Loucy (cell line): Measurements from ENCODE around the gene ADM5.

Experiments
- H2AFZ ChIP-seq: fragments of 200-600 bp; sonication (generic); 2 replicates; pipeline ENCODE4 v1.6.0; 2016; ENCODE audit warnings: antibody characterized with exemption, mild to moderate bottlenecking, low read length, moderate library complexity
- H3F3A ChIP-seq: fragments of 200-600 bp; 2 replicates; pipeline ENCODE4 v1.6.0; 2016; ENCODE audit warnings: antibody characterized with exemption, low read depth, mild to moderate bottlenecking
- H3K27me3 ChIP-seq: fragments of 200-600 bp; sonication (generic); 2 replicates; pipeline ENCODE4 v1.6.1; 2014; ENCODE audit warnings: low read length, mild to moderate bottlenecking; ENCODE audit not compliant: insufficient read depth, poor library complexity, severe bottlenecking
- H3K36me3 ChIP-seq: fragments of 200-600 bp; sonication (generic); 2 replicates; pipeline ENCODE4 v1.6.1; 2016; ENCODE audit warnings: low read length; ENCODE audit not compliant: insufficient read depth
- H3K4me1 ChIP-seq: fragments of 200-600 bp; sonication (generic); 2 replicates; pipeline ENCODE4 v1.5.1; 2014; ENCODE audit warnings: low read length, mild to moderate bottlenecking; ENCODE audit not compliant: insufficient read depth, poor library complexity, severe bottlenecking
- H3K4me2 ChIP-seq: fragments of 200-600 bp; sonication (generic); 2 replicates; pipeline ENCODE4 v1.6.0; 2014; ENCODE audit warnings: antibody characterized with exemption, low read length, low read depth, mild to moderate bottlenecking; ENCODE audit not compliant: poor library complexity, severe bottlenecking
- H3K4me3 ChIP-seq: fragments of 200-600 bp; sonication (generic); 2 replicates; pipeline ENCODE4 v1.5.1; 2014; ENCODE audit warnings: low read length, mild to moderate bottlenecking, mixed read lengths; ENCODE audit not compliant: poor library complexity, severe bottlenecking
- H3K79me2 ChIP-seq: fragments of 200-600 bp; sonication (generic); 2 replicates; pipeline ENCODE4 v1.6.1; 2014; ENCODE audit warnings: low read length; ENCODE audit not compliant: insufficient read depth
- H3K9ac ChIP-seq: fragments of 200-600 bp; sonication (generic); 2 replicates; pipeline ENCODE4 v1.6.0; 2014; ENCODE audit warnings: mild to moderate bottlenecking, low read depth, low read length, moderate library complexity; ENCODE audit not compliant: poor library complexity, severe bottlenecking
- H3K9me2 ChIP-seq: fragments of 200-600 bp; sonication (generic); replicated peaks from 2 replicates; pipeline ENCODE4 v1.6.1; 2016; ENCODE audit warnings: low read depth, low read length, mixed read lengths
- H3K9me3 ChIP-seq: fragments of 200-600 bp; sonication (generic); 2 replicates; pipeline ENCODE4 v1.6.1; 2014; ENCODE audit warnings: mild to moderate bottlenecking, antibody characterized with exemption, low read length, low read depth; ENCODE audit not compliant: insufficient read depth
- H4K20me1 ChIP-seq: fragments of 200-600 bp; sonication (generic); 2 replicates; pipeline ENCODE4 v1.6.0; 2014; ENCODE audit warnings: antibody characterized with exemption, low read length, mild to moderate bottlenecking; ENCODE audit not compliant: insufficient read depth, poor library complexity, severe bottlenecking
- CTCF ChIP-seq: fragments of 200-600 bp; sonication (generic); conservative IDR thresholded peaks from 2 replicates; pipeline ENCODE4 v1.5.1; 2014; ENCODE audit warnings: mild to moderate bottlenecking, antibody characterized with exemption, low read length
- EZH2phosphoT487 ChIP-seq: fragments of 200-600 bp; IDR thresholded peaks from 2 replicates; pipeline ENCODE4 v1.6.1; 2018; ENCODE audit warnings: antibody characterized with exemption, mild to moderate bottlenecking, moderate library complexity, borderline replicate concordance

ADM5 gene

GRCh38 chr19:49680421-49681351, 8.7 kb upstream of the ADM5 start:
- H3K4me3 ChIP-seq, result peak overlapping the region; percentile 54
- peaks cover 50% of the 10 kb centered on the region for H3K79me2 ChIP-seq

GRCh38 chr19:49681830-49682229, 7.6 kb upstream of the ADM5 start:
- Histone ChIP-seq H3K36me3 (peaks cover 52% of the 10 kb centered on the region; the same call in 1 of the 2 replicates), H3K4me1 (peaks cover 24% of the 10 kb centered on the region), H3K9me3 (no peaks in the 10 kb centered on the region), H3K79me2 (peaks cover 50% of the 10 kb centered on the region), H3K4me2 (no peak overlapping the region), H4K20me1 (peaks cover 55% of the 10 kb centered on the region), H3K4me3 (no peak overlapping the region), H3K9me2 (no peaks in the 10 kb centered on the region), H3F3A (no peaks in the 10 kb centered on the region), H2AFZ (no peak overlapping the region), H3K27me3 (peaks cover 4% of the 10 kb centered on the region), H3K9ac (no peak overlapping the region)
- TF ChIP-seq EZH2phosphoT487 (no peak), CTCF (no peak)

More at GRCh38 chr19:49680421-49681351, 8.7 kb upstream of the ADM5 start:
- Histone ChIP-seq H4K20me1 (peaks cover 55% of the 10 kb centered on the region), H3K36me3 (peaks cover 42% of the 10 kb centered on the region; the same call in 1 of the 2 replicates), H2AFZ (no peak overlapping the region), H3K27me3 (peaks cover 4% of the 10 kb centered on the region), H3F3A (no peaks in the 10 kb centered on the region), H3K4me2 (peak overlapping the region; percentile 82), H3K9me2 (no peaks in the 10 kb centered on the region), H3K9me3 (no peaks in the 10 kb centered on the region), H3K9ac (peak overlapping the region; percentile 43), H3K4me1 (peaks cover 28% of the 10 kb centered on the region)
- peak; percentile 95 for TF ChIP-seq CTCF
- no peak for TF ChIP-seq EZH2phosphoT487

DNA sequence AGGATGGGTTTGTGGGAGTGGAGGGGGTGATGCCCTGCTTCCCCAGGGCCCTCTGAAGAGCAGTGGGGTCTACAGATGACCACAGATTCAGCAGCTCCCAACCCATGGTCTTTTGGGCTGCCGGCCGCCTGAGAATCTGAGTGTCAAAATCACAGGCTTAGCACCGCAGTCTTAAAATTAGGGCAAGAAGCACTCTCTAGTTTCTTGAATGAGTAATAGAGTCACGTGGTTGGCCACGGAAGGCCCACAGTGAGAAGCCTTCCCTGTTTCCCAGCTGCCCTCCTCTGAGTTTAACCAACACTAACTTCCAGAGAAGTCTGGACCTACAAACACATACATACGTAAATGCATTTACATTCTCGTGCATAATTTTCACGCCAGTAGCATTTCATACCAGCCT, 7.1 kb upstream of the ADM5 start:
- Histone ChIP-seq H4K20me1 (peaks cover 54% of the 10 kb centered on the region), H3K4me1 (peaks cover 24% of the 10 kb centered on the region), H3K4me3 (no peak overlapping the region), H3F3A (no peaks in the 10 kb centered on the region), H3K27me3 (peaks cover 3% of the 10 kb centered on the region), H3K4me2 (no peak overlapping the region), H3K9ac (no peak overlapping the region), H2AFZ (no peak overlapping the region), H3K9me3 (no peaks in the 10 kb centered on the region), H3K79me2 (peaks cover 48% of the 10 kb centered on the region), H3K9me2 (no peaks in the 10 kb centered on the region), H3K36me3 (peaks cover 56% of the 10 kb centered on the region; the same call in 1 of the 2 replicates)
- TF ChIP-seq CTCF, result no peak
- no peak for TF ChIP-seq EZH2phosphoT487
